HUES6 (cell line): ENCODE data around the gene RABL3.
"Not testable (repeated sequence)": the region's sequence is repeated elsewhere in the genome, so short reads cannot be mapped to it uniquely, and the experiment has no call there.

Experiments used
- H3K27ac ChIP-seq: 2 replicates; pipeline ENCODE4 v1.7.0; 2013; ENCODE audit warnings: low read depth, mild to moderate bottlenecking, low read length, inconsistent platforms
- H3K27me3 ChIP-seq: 2 replicates; pipeline ENCODE4 v1.6.1; 2013; ENCODE audit warnings: low read length; ENCODE audit not compliant: control insufficient read depth, insufficient read depth
- H3K36me3 ChIP-seq: 2 replicates; pipeline ENCODE4 v1.6.1; 2013; ENCODE audit warnings: low read length; ENCODE audit not compliant: control insufficient read depth, insufficient read depth
- H3K4me1 ChIP-seq: 2 replicates; pipeline ENCODE4 v1.6.1; 2013; ENCODE audit warnings: low read length; ENCODE audit not compliant: control insufficient read depth, insufficient read depth
- H3K4me3 ChIP-seq: 2 replicates; pipeline ENCODE4 v1.5.1; 2013; ENCODE audit warnings: low read depth, low read length
- H3K9ac ChIP-seq: one replicate; pipeline ENCODE4 v1.6.1; 2013; ENCODE audit warnings: mild to moderate bottlenecking, low read length
- H3K9me3 ChIP-seq: 2 replicates; pipeline ENCODE4 v1.6.1; 2013; ENCODE audit warnings: low read depth, low read length; ENCODE audit not compliant: control insufficient read depth, insufficient read depth

RABL3 gene

DNA sequence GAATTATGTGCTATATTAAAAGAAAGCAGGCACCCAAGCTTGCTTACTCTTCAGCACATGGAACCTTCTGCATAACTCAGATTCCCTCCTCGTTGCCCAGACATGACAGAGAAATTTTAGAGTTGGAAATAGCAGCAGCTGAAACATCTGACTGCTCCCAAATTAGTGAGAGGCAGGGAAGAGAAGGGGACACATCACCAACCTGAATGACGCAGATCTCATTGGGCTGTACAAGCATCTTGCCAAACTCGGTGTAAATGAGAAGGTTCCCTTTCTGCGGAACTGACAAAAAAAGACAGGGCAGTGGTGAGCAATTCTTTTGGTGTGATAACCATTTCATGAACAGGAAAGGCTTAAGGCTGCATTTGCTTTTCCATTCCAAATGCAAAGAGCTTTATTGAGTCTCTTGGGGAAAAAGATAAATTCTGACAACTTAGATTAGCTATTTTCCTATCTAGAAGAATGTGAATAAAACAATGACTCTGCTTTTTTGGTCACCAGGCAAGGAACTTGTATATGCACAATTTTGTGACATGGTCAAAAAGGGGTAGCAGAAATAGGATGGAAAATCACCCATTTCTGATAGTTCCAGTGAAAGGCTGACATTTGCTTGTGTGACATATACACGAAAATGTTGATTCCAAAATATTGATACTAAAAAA, 95.4 kb downstream of the RABL3 start:
- no peaks in the 10 kb centered on the region for H3K27me3 ChIP-seq
- H3K4me3 ChIP-seq = no peak overlapping the region
- no peak overlapping the region for H3K9ac ChIP-seq
- H3K36me3 ChIP-seq = no peaks in the 10 kb centered on the region
- no peaks in the 10 kb centered on the region; the same call in 1 of the 2 replicates for H3K4me1 ChIP-seq
- no peak overlapping the region for H3K27ac ChIP-seq
- H3K9me3 ChIP-seq = no peaks in the 10 kb centered on the region; the same call in 1 of the 2 replicates

- Histone ChIP-seq H3K4me1 (no peaks in the 10 kb centered on the region; the same call in 1 of the 2 replicates), H3K27ac (no peak overlapping the region), H3K9ac (no peak overlapping the region), H3K4me3 (no peak overlapping the region), H3K9me3 (no peaks in the 10 kb centered on the region; the same call in 1 of the 2 replicates), H3K36me3 (no peaks in the 10 kb centered on the region), H3K27me3 (no peaks in the 10 kb centered on the region)
These were observed 97.1 kb downstream of the RABL3 start for GRCh38 chr3:120645083-120645845.

DNA sequence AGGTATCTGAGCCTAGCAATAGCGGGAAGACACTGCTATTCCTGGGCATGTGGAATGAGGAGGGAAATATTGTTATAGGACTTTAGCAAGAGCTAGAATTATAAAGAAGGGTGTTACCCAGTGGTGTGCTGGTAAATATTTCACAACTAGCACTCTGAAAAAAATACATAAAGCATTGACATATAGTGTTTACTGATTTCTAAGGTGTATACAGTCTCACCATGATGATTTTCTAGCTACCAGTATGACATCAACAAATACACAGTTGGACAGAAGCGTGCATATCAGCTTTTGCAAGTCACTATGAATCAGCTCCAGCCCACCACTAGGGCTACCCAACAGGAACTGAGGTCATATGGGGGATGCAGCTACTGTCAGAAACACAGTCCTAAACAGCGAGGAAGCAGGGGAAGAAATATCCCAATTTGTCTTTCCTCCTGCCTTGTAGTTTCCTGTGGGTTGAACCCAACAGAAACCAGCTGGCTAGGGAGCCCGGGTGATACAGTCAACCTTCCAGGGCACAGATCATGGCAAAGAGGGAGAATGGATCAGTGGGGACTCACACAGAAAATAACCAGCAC, 99.9 kb downstream of the RABL3 start:
- Histone ChIP-seq H3K27ac (no peak overlapping the region), H3K27me3 (no peaks in the 10 kb centered on the region), H3K9me3 (peaks cover 2% of the 10 kb centered on the region; the same call in 1 of the 2 replicates), H3K4me1 (no peaks in the 10 kb centered on the region; the same call in 1 of the 2 replicates), H3K36me3 (no peaks in the 10 kb centered on the region), H3K9ac (no peak overlapping the region), H3K4me3 (no peak overlapping the region)

DNA sequence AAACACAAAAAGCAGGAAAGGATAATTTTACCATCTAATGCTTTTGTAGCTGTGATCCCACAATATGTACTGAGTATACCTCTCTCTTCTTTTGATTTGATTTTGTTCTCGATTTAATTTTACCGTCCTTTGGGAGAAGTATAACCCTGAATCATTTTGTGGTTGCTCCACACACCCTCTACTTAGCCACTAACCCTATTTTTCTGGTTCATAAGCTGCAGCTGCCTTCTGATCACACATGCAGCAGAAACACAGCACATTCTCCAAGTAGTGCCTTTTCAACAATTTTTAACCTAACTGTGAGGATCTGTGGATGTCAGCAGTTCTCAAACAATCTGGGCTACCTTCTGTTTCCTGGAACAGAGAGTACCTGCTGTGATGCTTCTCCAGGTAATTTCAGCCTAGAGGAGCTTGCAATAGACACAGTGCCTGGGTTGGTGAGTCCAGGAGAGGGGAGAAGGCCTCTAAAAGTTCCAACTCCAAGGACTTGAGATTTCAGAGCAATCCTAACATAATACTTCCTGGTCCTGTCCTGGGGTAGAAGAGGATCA, 100.5 kb downstream of the RABL3 start:
- no peak overlapping the region for H3K9ac ChIP-seq
- H3K9me3 ChIP-seq = peaks cover 2% of the 10 kb centered on the region; the same call in 1 of the 2 replicates
- no peaks in the 10 kb centered on the region; the same call in 1 of the 2 replicates for H3K4me1 ChIP-seq
- H3K36me3 ChIP-seq = no peaks in the 10 kb centered on the region
- H3K27ac ChIP-seq = no peak overlapping the region
- no peak overlapping the region for H3K4me3 ChIP-seq
- H3K27me3 ChIP-seq = no peaks in the 10 kb centered on the region

DNA sequence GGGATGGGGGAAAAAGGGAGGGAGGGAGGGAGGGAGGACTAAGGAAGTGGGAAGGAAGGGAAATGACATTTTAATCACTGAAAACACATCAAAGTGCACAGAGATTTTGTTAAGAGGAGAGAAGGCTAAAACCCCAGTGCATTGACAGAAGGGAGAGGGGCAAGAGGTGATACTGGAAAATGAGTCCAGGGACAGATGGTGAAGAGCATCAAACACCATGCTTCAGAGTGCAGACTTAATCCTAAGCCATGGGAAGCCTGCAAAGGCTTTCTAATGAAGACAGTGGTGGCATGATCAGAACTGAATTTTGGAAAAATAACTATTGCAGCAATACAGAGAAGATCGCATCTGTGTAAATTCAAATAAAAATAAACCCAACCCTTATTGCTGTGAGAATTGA, 102.1 kb downstream of the RABL3 start:
- no peaks in the 10 kb centered on the region; the same call in 1 of the 2 replicates for H3K4me1 ChIP-seq
- no peak overlapping the region for H3K4me3 ChIP-seq

DNA sequence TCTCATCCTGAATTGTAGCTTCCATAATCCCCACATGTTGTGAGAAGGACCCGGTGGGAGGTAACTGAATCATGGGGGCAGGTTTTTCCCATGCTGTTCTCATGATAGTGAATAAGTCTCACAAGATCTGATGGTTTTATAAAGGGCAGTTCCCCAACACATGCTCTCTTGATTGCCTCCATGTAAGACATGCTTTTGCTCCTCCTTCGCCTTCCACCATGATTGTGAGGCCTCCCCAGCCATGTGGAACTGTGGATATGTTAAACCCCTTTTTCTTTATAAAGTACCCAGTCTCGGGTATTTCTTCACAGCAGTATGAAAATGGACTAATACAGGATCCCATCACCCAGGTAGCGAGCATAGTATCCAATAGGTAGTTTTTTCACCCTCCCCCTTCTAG, 103.5 kb downstream of the RABL3 start:
- H3K36me3 ChIP-seq, H3K9ac ChIP-seq, H3K9me3 ChIP-seq, H3K27ac ChIP-seq, H3K27me3 ChIP-seq, H3K4me3 ChIP-seq, H3K4me1 ChIP-seq: not testable (repeated sequence)

More for the DNA sequence above, 102.1 kb downstream of the RABL3 start:
- H3K9ac ChIP-seq = no peak overlapping the region
- H3K9me3 ChIP-seq = peaks cover 2% of the 10 kb centered on the region; the same call in 1 of the 2 replicates
- no peak overlapping the region for H3K27ac ChIP-seq
- no peaks in the 10 kb centered on the region for H3K36me3 ChIP-seq
- H3K27me3 ChIP-seq = no peaks in the 10 kb centered on the region

- no peak overlapping the region for H3K9ac ChIP-seq
- H3K4me1 ChIP-seq = no peaks in the 10 kb centered on the region
- no peak overlapping the region for H3K4me3 ChIP-seq
- no peaks in the 10 kb centered on the region for H3K36me3 ChIP-seq
- H3K27ac ChIP-seq = no peak overlapping the region
- H3K9me3 ChIP-seq = 0 out of 2 replicates have a peak, but pooled peaks cover 2% of the 10 kb centered on the region
- no peaks in the 10 kb centered on the region for H3K27me3 ChIP-seq
These were observed 104.3 kb downstream of the RABL3 start for GRCh38 chr3:120637851-120638559.

- Histone ChIP-seq H3K27me3 (no peaks in the 10 kb centered on the region), H3K9me3 (0 out of 2 replicates have a peak, but pooled peaks cover 2% of the 10 kb centered on the region), H3K4me3 (no peak overlapping the region), H3K4me1 (no peaks in the 10 kb centered on the region), H3K27ac (no peak overlapping the region), H3K9ac (no peak overlapping the region), H3K36me3 (no peaks in the 10 kb centered on the region)
These were observed 105.4 kb downstream of the RABL3 start for GRCh38 chr3:120636795-120637401.
